A673 (cell line): ENCODE measurements around the gene PRR7.

Source experiments
- EZH2 ChIP-seq: fragments of 200-600 bp; sonication (generic); IDR thresholded peaks from 2 replicates; pipeline ENCODE4 v1.6.1; 2017; ENCODE audit warnings: borderline replicate concordance, low read depth, mild to moderate bottlenecking, mixed read lengths, antibody characterized with exemption, low read length; ENCODE audit not compliant: poor library complexity, severe bottlenecking
- TF ChIP-seq, protein P1 (sequence below): fragments of 300-800, 200-600 bp; sonication (generic); conservative IDR thresholded peaks from 2 replicates; pipeline ENCODE4 v1.5.1; 2017; ENCODE audit warnings: low read depth, mild to moderate bottlenecking, antibody characterized with exemption, low read length, moderate library complexity, mixed read lengths

DNA sequence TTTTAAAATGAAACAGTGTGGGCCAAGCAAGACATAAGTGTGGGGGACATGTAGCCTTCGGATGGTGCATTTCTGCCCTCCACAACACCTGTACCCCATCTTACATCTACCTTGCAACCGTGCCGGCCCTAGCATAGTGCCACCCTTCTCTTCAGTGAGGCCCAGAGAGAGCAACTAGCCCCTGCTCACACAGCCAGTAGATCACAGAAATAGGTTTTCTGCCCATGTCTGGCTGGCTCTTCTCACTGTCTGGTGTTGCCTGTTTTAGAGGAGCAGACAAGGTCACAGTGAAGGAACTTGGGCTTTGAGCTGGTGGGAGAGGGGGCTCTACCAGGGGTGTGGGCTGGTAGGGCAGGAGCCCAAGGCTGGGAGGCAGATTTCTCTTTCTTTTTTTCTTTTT, 39.6 kb downstream of the PRR7 start:
- TF ChIP-seq, protein P1, sequence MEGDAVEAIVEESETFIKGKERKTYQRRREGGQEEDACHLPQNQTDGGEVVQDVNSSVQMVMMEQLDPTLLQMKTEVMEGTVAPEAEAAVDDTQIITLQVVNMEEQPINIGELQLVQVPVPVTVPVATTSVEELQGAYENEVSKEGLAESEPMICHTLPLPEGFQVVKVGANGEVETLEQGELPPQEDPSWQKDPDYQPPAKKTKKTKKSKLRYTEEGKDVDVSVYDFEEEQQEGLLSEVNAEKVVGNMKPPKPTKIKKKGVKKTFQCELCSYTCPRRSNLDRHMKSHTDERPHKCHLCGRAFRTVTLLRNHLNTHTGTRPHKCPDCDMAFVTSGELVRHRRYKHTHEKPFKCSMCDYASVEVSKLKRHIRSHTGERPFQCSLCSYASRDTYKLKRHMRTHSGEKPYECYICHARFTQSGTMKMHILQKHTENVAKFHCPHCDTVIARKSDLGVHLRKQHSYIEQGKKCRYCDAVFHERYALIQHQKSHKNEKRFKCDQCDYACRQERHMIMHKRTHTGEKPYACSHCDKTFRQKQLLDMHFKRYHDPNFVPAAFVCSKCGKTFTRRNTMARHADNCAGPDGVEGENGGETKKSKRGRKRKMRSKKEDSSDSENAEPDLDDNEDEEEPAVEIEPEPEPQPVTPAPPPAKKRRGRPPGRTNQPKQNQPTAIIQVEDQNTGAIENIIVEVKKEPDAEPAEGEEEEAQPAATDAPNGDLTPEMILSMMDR, result no peak
- TF ChIP-seq EZH2, result no peak
